ENCODE results near the gene P2RY13. TPM values are rescaled to one million over a fixed set of nuclear protein-coding genes. Genes with fewer than 3 reads are reported as not detected.

Gene P2RY13
- total RNA-seq, 2 donors from 2014 or later, result 0.27 to 0.80 TPM

DNA sequence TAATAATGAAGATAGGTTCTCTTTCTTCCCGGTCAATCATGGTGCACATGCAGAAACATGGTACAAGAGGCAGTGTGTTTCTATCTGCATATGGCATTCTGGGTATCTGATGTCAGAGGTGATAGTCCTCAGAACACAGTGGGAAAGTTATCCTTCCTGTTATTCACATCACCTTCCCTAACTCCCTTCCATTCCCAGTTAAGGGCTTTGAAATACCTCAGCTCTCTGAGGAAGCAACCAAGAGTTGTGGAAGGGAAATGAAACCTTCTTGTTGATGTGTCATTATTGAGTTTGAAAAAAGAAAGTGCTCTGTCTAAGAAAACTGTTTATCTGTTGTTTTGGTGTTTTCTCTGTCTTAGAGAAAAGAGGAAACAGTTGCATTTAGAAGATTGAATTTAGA lies 21.9 kb upstream of the P2RY13 start:
- intact Hi-C loops (cut with DNase I), result no loop called here
- no peak for DNase-seq
- Histone ChIP-seq H3K36me3 (no peaks in the 10 kb centered on the region), H3K9me3 (no peaks in the 10 kb centered on the region), H3K4me3 (no peak overlapping the region), H3K4me1 (no peaks in the 10 kb centered on the region), H3K27ac (no peak overlapping the region), H3K9ac (ENCODE audit: low read depth in 2 of 2, low read length in 2 of 2) (no peak overlapping the region), H3K27me3 (no peaks in the 10 kb centered on the region)
- TF ChIP-seq, protein P1, sequence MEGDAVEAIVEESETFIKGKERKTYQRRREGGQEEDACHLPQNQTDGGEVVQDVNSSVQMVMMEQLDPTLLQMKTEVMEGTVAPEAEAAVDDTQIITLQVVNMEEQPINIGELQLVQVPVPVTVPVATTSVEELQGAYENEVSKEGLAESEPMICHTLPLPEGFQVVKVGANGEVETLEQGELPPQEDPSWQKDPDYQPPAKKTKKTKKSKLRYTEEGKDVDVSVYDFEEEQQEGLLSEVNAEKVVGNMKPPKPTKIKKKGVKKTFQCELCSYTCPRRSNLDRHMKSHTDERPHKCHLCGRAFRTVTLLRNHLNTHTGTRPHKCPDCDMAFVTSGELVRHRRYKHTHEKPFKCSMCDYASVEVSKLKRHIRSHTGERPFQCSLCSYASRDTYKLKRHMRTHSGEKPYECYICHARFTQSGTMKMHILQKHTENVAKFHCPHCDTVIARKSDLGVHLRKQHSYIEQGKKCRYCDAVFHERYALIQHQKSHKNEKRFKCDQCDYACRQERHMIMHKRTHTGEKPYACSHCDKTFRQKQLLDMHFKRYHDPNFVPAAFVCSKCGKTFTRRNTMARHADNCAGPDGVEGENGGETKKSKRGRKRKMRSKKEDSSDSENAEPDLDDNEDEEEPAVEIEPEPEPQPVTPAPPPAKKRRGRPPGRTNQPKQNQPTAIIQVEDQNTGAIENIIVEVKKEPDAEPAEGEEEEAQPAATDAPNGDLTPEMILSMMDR (IDR thresholded peaks at IDR 0.05), result no peak

DNA sequence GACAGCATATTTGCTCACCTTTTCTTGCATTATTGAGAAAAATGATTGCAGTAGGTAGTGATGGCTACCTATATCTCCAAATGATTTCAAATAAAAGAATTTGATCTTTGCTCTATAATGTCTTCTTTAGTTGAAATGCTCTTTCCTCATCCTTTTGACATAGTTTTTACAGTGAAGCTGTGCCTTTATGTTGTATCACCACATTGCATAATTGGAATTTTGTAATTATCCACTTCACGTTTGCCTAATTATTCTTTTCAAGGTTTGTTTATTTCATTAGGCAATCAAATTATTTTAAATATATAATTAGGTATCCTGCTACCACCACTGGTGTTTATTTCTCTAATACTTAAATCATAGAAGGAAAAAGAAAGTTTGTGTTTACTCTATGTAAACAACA lies 21.3 kb upstream of the P2RY13 start:
- intact Hi-C loops (cut with DNase I), result no loop called here
- Histone ChIP-seq H3K9me3 (no peaks in the 10 kb centered on the region), H3K27ac (no peak overlapping the region), H3K36me3 (no peaks in the 10 kb centered on the region), H3K27me3 (no peaks in the 10 kb centered on the region), H3K4me3 (no peak overlapping the region), H3K9ac (ENCODE audit: low read depth in 2 of 2, low read length in 2 of 2) (no peak overlapping the region), H3K4me1 (no peaks in the 10 kb centered on the region)
- TF ChIP-seq, protein P1 (IDR thresholded peaks at IDR 0.05), result no peak
- DNase-seq, result no peak

GRCh38 chr3:151347432-151347831 lies 18.1 kb upstream of the P2RY13 start:
- Histone ChIP-seq H3K36me3 (no peaks in the 10 kb centered on the region), H3K27ac (no peak overlapping the region), H3K4me3 (no peak overlapping the region), H3K4me1 (no peaks in the 10 kb centered on the region), H3K9ac (ENCODE audit: low read depth in 2 of 2, low read length in 2 of 2) (no peak overlapping the region), H3K9me3 (no peaks in the 10 kb centered on the region), H3K27me3 (no peaks in the 10 kb centered on the region)
- TF ChIP-seq, protein P1 (IDR thresholded peaks at IDR 0.05), result no peak
- intact Hi-C loops (cut with DNase I), result no loop called here
- no peak for DNase-seq

GRCh38 chr3:151346292-151346691 lies 16.9 kb upstream of the P2RY13 start:
- H3K4me1 ChIP-seq, result no peaks in the 10 kb centered on the region
- peak overlapping the region; percentile 18 for H3K27ac ChIP-seq
- no peak for DNase-seq
- intact Hi-C loops (cut with DNase I), result no loop called here
- TF ChIP-seq, protein P1 (IDR thresholded peaks at IDR 0.05), result no peak
- H3K36me3 ChIP-seq, result no peaks in the 10 kb centered on the region
- no peak overlapping the region for H3K4me3 ChIP-seq
- H3K9ac ChIP-seq (ENCODE audit: low read depth in 2 of 2, low read length in 2 of 2), result no peak overlapping the region
- H3K9me3 ChIP-seq, result no peaks in the 10 kb centered on the region
- no peaks in the 10 kb centered on the region for H3K27me3 ChIP-seq

DNA sequence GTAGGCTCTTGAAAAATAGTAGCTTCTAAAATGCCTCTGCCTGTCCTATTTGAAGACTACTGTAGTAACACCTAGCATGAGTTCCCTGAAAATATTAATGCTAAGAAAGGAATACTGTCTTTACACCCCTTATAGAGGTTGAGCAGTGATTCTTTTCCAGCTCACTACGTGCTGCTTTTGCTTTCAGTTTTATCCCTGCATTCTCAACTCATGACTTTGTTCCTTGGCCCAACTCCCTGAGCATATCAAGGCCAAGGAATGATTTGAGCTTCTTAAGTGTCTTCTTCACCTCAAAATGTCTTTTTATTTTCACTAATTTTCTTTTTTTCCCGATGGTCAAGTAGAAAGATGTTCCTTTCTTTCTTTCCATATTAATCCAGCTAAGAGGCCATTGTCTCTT lies 16.5 kb upstream of the P2RY13 start:
- Histone ChIP-seq H3K27ac (peak overlapping the region; percentile 18), H3K4me3 (no peak overlapping the region)
- no peak for DNase-seq

More for the DNA sequence above, 16.5 kb upstream of the P2RY13 start:
- H3K9ac ChIP-seq (ENCODE audit: low read depth in 2 of 2, low read length in 2 of 2), result no peak overlapping the region
- H3K4me1 ChIP-seq, result no peaks in the 10 kb centered on the region
- no peaks in the 10 kb centered on the region for H3K36me3 ChIP-seq
- H3K27me3 ChIP-seq, result no peaks in the 10 kb centered on the region
- intact Hi-C loops (cut with DNase I), result no loop called here
- H3K9me3 ChIP-seq, result no peaks in the 10 kb centered on the region
- TF ChIP-seq, protein P1 (IDR thresholded peaks at IDR 0.05), result no peak

Measured in colonic mucosa (tissue), 4 donors.